Measurements from ENCODE around the gene HEMGN.

HEMGN gene

GRCh38 chr9:97933297-97933998, 4.5 kb downstream of the HEMGN start:
- no peak for DNase-seq (ENCODE audit: low read depth in 2 of 3, low spot score in 2 of 3)

- no peak for DNase-seq (ENCODE audit: low read depth in 2 of 3, low spot score in 2 of 3)
Measured at GRCh38 chr9:97930972-97931371, 7.0 kb downstream of the HEMGN start.

GRCh38 chr9:97928986-97929604, 8.9 kb downstream of the HEMGN start:
- DNase-seq (ENCODE audit: low read depth in 2 of 3, low spot score in 2 of 3), result no peak

- no peak for DNase-seq (ENCODE audit: low read depth in 2 of 3, low spot score in 2 of 3)
Measured at GRCh38 chr9:97925497-97926334, 12.3 kb downstream of the HEMGN start.

GRCh38 chr9:97924386-97924785, 13.6 kb downstream of the HEMGN start:
- DNase-seq (ENCODE audit: low read depth in 2 of 3, low spot score in 2 of 3), result no peak

GRCh38 chr9:97923529-97924108, 14.4 kb downstream of the HEMGN start:
- peak in 1 of 3 experiments; percentile 48 for DNase-seq (ENCODE audit: low read depth in 2 of 3, low spot score in 2 of 3)

- DNase-seq (ENCODE audit: low read depth in 2 of 3, low spot score in 2 of 3), result peak; percentile 95 to 99 (median 98)
Measured at GRCh38 chr9:97921959-97922724, 15.8 kb downstream of the HEMGN start, which contains the start of gene TRMO. Gene TRMO, minus strand, starts transcription at chr9:97922500. Its CDS starts 7 bp downstream, at chr9:97922493.

GRCh38 chr9:97919217-97919813, 18.7 kb downstream of the HEMGN start:
- no peak for DNase-seq (ENCODE audit: low read depth in 2 of 3, low spot score in 2 of 3)

- DNase-seq (ENCODE audit: low read depth in 2 of 3, low spot score in 2 of 3), result no peak
Measured at GRCh38 chr9:97918611-97919010, 19.4 kb downstream of the HEMGN start.

GRCh38 chr9:97911970-97912369, 26.0 kb downstream of the HEMGN start:
- DNase-seq (ENCODE audit: low read depth in 2 of 3, low spot score in 2 of 3), result no peak

GRCh38 chr9:97911528-97911927, 26.4 kb downstream of the HEMGN start:
- DNase-seq (ENCODE audit: low read depth in 2 of 3, low spot score in 2 of 3), result no peak

- DNase-seq (ENCODE audit: low read depth in 2 of 3, low spot score in 2 of 3), result no peak
Measured at GRCh38 chr9:97910357-97910756, 27.6 kb downstream of the HEMGN start.

GRCh38 chr9:97908705-97909104, 29.3 kb downstream of the HEMGN start:
- no peak for DNase-seq (ENCODE audit: low read depth in 2 of 3, low spot score in 2 of 3)

- no peak for DNase-seq (ENCODE audit: low read depth in 2 of 3, low spot score in 2 of 3)
Measured at GRCh38 chr9:97907632-97908031, 30.3 kb downstream of the HEMGN start.

GRCh38 chr9:97907046-97907445, 30.9 kb downstream of the HEMGN start:
- no peak for DNase-seq (ENCODE audit: low read depth in 2 of 3, low spot score in 2 of 3)

GRCh38 chr9:97906236-97906831, 31.6 kb downstream of the HEMGN start:
- DNase-seq (ENCODE audit: low read depth in 2 of 3, low spot score in 2 of 3), result no peak

GRCh38 chr9:97905228-97905627, 32.7 kb downstream of the HEMGN start:
- DNase-seq (ENCODE audit: low read depth in 2 of 3, low spot score in 2 of 3), result no peak

GRCh38 chr9:97904725-97905124, 33.2 kb downstream of the HEMGN start:
- no peak for DNase-seq (ENCODE audit: low read depth in 2 of 3, low spot score in 2 of 3)

GRCh38 chr9:97903177-97903576, 34.8 kb downstream of the HEMGN start:
- no peak for DNase-seq (ENCODE audit: low read depth in 2 of 3, low spot score in 2 of 3)

Measured in activated CD8-positive, alpha-beta memory T cell treated with anti-CD3 and anti-CD28 coated beads for 48 hours (primary cell).